Heart left ventricle (tissue), 16 donors: ENCODE results near the gene FASN. TPM values are rescaled to one million over a fixed set of nuclear protein-coding genes. Genes with fewer than 3 reads are reported as not detected.
A peak's percentile ranks its signal among the peaks of the same experiment; 100 is the strongest.

Experiments
- ATAC-seq, 4 donors: fragments of 200-7000 bp; cut with Tn5 transposase; one replicate each; pipeline ENCODE4 v1.9.1; 2020 to 2022; ENCODE audit warnings: moderate library complexity in 4 of 4, mild to moderate bottlenecking in 3 of 4, moderate number of reproducible peaks in 1 of 4
- DNase-seq, 5 donors: peaks; one replicate each; pipeline ENCODE4 v3.0.0-alpha.2; 2020
- H3K27ac ChIP-seq, 12 donors: fragments of 200-600 bp; sonication (generic) in 4 of 12; one replicate each; pipeline versions ENCODE4 v1.5.0 to v1.8.0; 2016 to 2022; ENCODE audit warnings: mild to moderate bottlenecking in 2 of 12
- H3K27me3 ChIP-seq, 9 donors: fragments of 200-600 bp; sonication (generic) in 2 of 9; one replicate each; pipeline versions ENCODE4 v1.5.1 to v1.8.0; 2016 to 2022; ENCODE audit warnings: mild to moderate bottlenecking in 3 of 9
- H3K36me3 ChIP-seq, 9 donors: fragments of 200-600 bp; sonication (generic) in 2 of 9; one replicate each; pipeline versions ENCODE4 v1.5.0 to v1.8.0; 2018 to 2022; ENCODE audit warnings: mild to moderate bottlenecking in 2 of 9
- H3K4me1 ChIP-seq, 12 donors: fragments of 200-600 bp; sonication (generic) in 4 of 12; one replicate each; pipeline versions ENCODE4 v1.5.0 to v1.8.0; 2016 to 2022; ENCODE audit warnings: mild to moderate bottlenecking in 3 of 12
- H3K4me3 ChIP-seq, 12 donors: fragments of 200-600 bp; sonication (generic) in 4 of 12; one replicate each; pipeline versions ENCODE4 v1.5.0 to v1.8.0; 2017 to 2022; ENCODE audit warnings: mild to moderate bottlenecking in 9 of 12, moderate library complexity in 4 of 12
- H3K9me3 ChIP-seq, 12 donors: fragments of 200-600 bp; sonication (generic) in 4 of 12; one replicate each; pipeline versions ENCODE4 v1.5.0 to v1.8.0; 2016 to 2022; ENCODE audit warnings: mild to moderate bottlenecking in 1 of 12
- CTCF ChIP-seq, 12 donors: fragments of 200-600 bp; sonication (generic) in 4 of 12; IDR thresholded peaks; one replicate each; pipeline versions ENCODE4 v1.5.0 to v1.8.0; 2018 to 2022; ENCODE audit warnings: antibody characterized with exemption in 12 of 12, mild to moderate bottlenecking in 5 of 12
- POLR2A ChIP-seq, 2 donors: fragments of 450-650 bp; IDR thresholded peaks; one replicate each; pipeline ENCODE4 v1.6.1; 2017; ENCODE audit warnings: antibody characterized with exemption in 2 of 2, mild to moderate bottlenecking in 2 of 2, moderate library complexity in 2 of 2
- WGBS, 4 donors: extraction: QIAGEN DNeasy Blood & Tissue Kit in 2 of 4; methylation state at CpG; one replicate each; pipeline versions ENCODE4 v1.1.5 to v1.1.7; 2013 to 2018; 5-methylcytosine and 5-hydroxymethylcytosine counted together
- intact Hi-C, 10 donors: fragments of 100-400 bp; cut with DNase I; formaldehyde crosslinking; loops; one replicate each; pipeline versions ENCODE4 v1.11.1 to v1.14.2; 2022
- polyA plus RNA-seq, 2 donors: library from polyadenylated mRNA; stranded (reverse); fragments of 200-250 nt; gene quantifications; one replicate each; pipeline ENCODE4 v1.2.3, GENCODE V29; 2013
- total RNA-seq, 9 donors: library from RNA; depleted of rRNA in 2 of 9; stranded (reverse); fragments of >200 nt in 2 of 9; fragmentation: NEBNext Ultra II Directional in 3 of 9; extraction: Animal tissue kit (Norgen Biotek cat#: 25700) in 3 of 9; gene quantifications; one replicate each; pipeline versions ENCODE4 v1.1.0 to v1.2.4, GENCODE V29; 2016 to 2023
- donor health status: ischemic (EF 13 %, LVEDD 7.1; RV severe dilation, severe dysfunction).
- donor health status: healthy with polysubstance abuse.
- donor health status: DM: no; HTN: yes; CAD: no.
- donor health status: DM: no; HTN: no; CAD: no.
- donor health status: ischemic (EF 25% LVEDD 6.9; RV normal size, moderate dysfunction).
- donor health status: ischemic (EF 25% LVEDD 5.7; RV mildly dilated, moderate dysfunction).
- donor health status: healthy.
- donor health status: DM: yes; HTN: yes; CAD: no.
- donor health status: ischemic (EF 35%, LVEDD 5.7; RV mildly dilated, moderate dysfunction).
- donor health status: nonischemic (EF 11% LVEDD 7.7; RV severe dilation, severe dysfunction).
- donor health status: DM: yes; HTN: yes; CAD: no.
- donor health status: PGD.
- donor health status: ischemic (EF 29% LVEDD 5.4; RV normal size, mild dysfunction).
- donor health status: nonischemic (EF 23%, LVEDD 6.1; RV moderate dilation, normal function).

The FASN gene
- total and polyA plus RNA-seq, 11 donors: 6.9 to 103 (median 18.9) TPM

GRCh38 chr17:82129095-82129494, 31.1 kb upstream of the FASN start:
- H3K4me3 ChIP-seq: no peak overlapping the region
- intact Hi-C loops: no loop called here
- H3K4me1 ChIP-seq: no peaks in the 10 kb centered on the region
- no peak for DNase-seq
- no peaks in the 10 kb centered on the region for H3K27me3 ChIP-seq
- no peaks in the 10 kb centered on the region for H3K9me3 ChIP-seq
- H3K27ac ChIP-seq: no peak overlapping the region
- peaks cover 0 to 15% (median 4%) of the 10 kb centered on the region in 9 donors for H3K36me3 ChIP-seq
- WGBS, 4 donors: 94 to 95% (median 94%) methylated on average over 4 of the region's 4 CpGs
- ATAC-seq: no peak
- TF ChIP-seq POLR2A (IDR thresholded peaks at IDR 0.05) (no peak), CTCF (IDR thresholded peaks at IDR 0.05) (no peak)

GRCh38 chr17:82128287-82128686, 30.3 kb upstream of the FASN start:
- TF ChIP-seq CTCF (IDR thresholded peaks at IDR 0.05) (no peak), POLR2A (IDR thresholded peaks at IDR 0.05) (no peak)
- DNase-seq (no peak), ATAC-seq (no peak)
- WGBS, 4 donors: 82 to 96% (median 88%) methylated on average over 12 to 15 of the region's 15 CpGs
- no peaks in the 10 kb centered on the region for H3K4me1 ChIP-seq
- no peak overlapping the region for H3K4me3 ChIP-seq
- peak overlapping the region in 1 of 12 donors; percentile 63 for H3K27ac ChIP-seq
- intact Hi-C loops: no loop called here
- no peaks in the 10 kb centered on the region for H3K9me3 ChIP-seq
- H3K36me3 ChIP-seq: peaks cover 0 to 16% (median 4%) of the 10 kb centered on the region in 9 donors
- no peaks in the 10 kb centered on the region for H3K27me3 ChIP-seq

- DNase-seq (no peak), ATAC-seq (no peak)
- no peak for TF ChIP-seq CTCF (IDR thresholded peaks at IDR 0.05)
- no peak for TF ChIP-seq POLR2A (IDR thresholded peaks at IDR 0.05)
- H3K4me3 ChIP-seq: no peak overlapping the region
- peak overlapping the region in 1 of 12 donors; percentile 63 for H3K27ac ChIP-seq
- no peaks in the 10 kb centered on the region for H3K9me3 ChIP-seq
- intact Hi-C loops: no loop called here
- 83 to 97% (median 88%) methylated on average over 5 to 9 of the region's 9 CpGs for WGBS, 4 donors
- H3K36me3 ChIP-seq: peaks cover 0 to 16% (median 4%) of the 10 kb centered on the region in 9 donors
- H3K27me3 ChIP-seq: no peaks in the 10 kb centered on the region
- H3K4me1 ChIP-seq: no peaks in the 10 kb centered on the region
Measured at GRCh38 chr17:82127704-82128103, 29.7 kb upstream of the FASN start.

GRCh38 chr17:82127315-82127595, 29.2 kb upstream of the FASN start:
- 81 to 89% (median 89%) methylated on average over 11 of the region's 11 CpGs; no CpG with 5 or more reads in 1 of the 4 donors for WGBS, 4 donors
- ATAC-seq: no peak
- intact Hi-C loops: no loop called here
- DNase-seq: no peak
- TF ChIP-seq POLR2A (IDR thresholded peaks at IDR 0.05): no peak
- TF ChIP-seq CTCF (IDR thresholded peaks at IDR 0.05): no peak
- Histone ChIP-seq H3K9me3 (no peaks in the 10 kb centered on the region), H3K27ac (peak overlapping the region in 1 of 12 donors; percentile 63), H3K4me1 (no peaks in the 10 kb centered on the region), H3K27me3 (no peaks in the 10 kb centered on the region), H3K36me3 (peaks cover 0 to 16% (median 6%) of the 10 kb centered on the region in 9 donors), H3K4me3 (no peak overlapping the region)
